HL-60 (cell line): ENCODE measurements around the gene SCD.

Experiments
- DNase-seq, 2 experiments: peaks; one replicate each; pipeline ENCODE4 v3.0.0-alpha.2; 2010 to 2020; ENCODE audit warnings: low read depth in 1 of 2, low spot score in 1 of 2
- H3K27ac ChIP-seq: fragments of 250-450 bp; sonication (Bioruptor Pico); replicated peaks from 2 replicates; pipeline ENCODE4 v1.5.1; 2020; ENCODE audit warnings: mild to moderate bottlenecking, moderate library complexity
- H3K27me3 ChIP-seq: fragments of 250-450 bp; sonication (Bioruptor Pico); 2 replicates; pipeline ENCODE4 v1.5.1; 2021; ENCODE audit warnings: mild to moderate bottlenecking, moderate library complexity; ENCODE audit not compliant: insufficient read depth, poor library complexity, severe bottlenecking
- H3K4me3 ChIP-seq: replicated peaks from 2 replicates; pipeline ENCODE4 v1.5.1; 2011; ENCODE audit warnings: mild to moderate bottlenecking, control low read depth, low read length; ENCODE audit not compliant: insufficient read depth
- GABPA ChIP-seq: IDR thresholded peaks from 2 replicates; pipeline ENCODE4 v1.6.1; 2012; ENCODE audit warnings: low read depth
- POLR2AphosphoS5 ChIP-seq: IDR thresholded peaks from 2 replicates; pipeline ENCODE4 v1.6.1; 2012; ENCODE audit warnings: low read depth
- SPI1 ChIP-seq: IDR thresholded peaks from 2 replicates; pipeline ENCODE4 v1.6.1; 2012; ENCODE audit warnings: low read depth, mild to moderate bottlenecking, borderline replicate concordance
- TF ChIP-seq, protein P1 (sequence below): IDR thresholded peaks from one replicate; pipeline ENCODE4 v1.5.1; 2011; ENCODE audit warnings: low read length, control low read depth, inconsistent platforms; ENCODE audit not compliant: insufficient read depth
- TF ChIP-seq, protein P2 (sequence below): IDR thresholded peaks from 2 replicates; pipeline ENCODE4 v1.6.1; 2012; ENCODE audit warnings: low read depth; ENCODE audit not compliant: insufficient replicate concordance

Gene SCD

DNA sequence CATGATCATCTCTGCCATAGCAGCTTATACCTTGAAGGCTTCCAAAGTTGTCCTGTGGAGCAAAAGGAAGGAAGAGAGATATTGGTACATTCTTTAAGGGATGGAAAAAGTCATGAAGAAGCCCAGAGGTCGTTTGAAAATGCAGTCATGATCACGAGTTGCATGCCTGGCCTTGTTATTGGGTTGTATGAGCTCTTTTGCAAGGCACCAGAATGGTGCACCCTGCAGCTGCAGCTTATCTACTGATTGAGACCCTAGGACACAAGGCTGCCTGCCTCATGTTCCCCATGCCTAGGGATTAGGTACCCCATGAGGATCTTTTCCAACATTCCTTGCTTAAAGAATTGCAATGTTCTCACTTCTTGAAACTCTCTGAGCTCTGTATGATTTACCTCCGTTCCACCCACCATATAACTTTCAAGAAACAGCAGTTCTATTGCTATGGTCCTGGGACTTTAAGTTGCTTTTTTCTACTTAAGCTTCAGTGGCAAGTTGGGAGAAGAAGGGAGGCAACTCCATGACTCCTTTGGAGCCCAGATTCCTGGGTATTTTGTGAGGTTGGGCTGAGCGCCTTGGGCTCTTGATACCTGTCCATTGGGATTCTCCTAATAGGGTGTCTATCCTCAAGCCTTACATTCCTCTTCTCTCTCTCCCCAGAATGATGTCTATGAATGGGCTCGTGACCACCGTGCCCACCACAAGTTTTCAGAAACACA, 6.9 kb downstream of the SCD start:
- Histone ChIP-seq H3K27ac (no peak overlapping the region), H3K4me3 (no peak overlapping the region), H3K27me3 (no peaks in the 10 kb centered on the region)
- no peak for TF ChIP-seq SPI1
- TF ChIP-seq, protein P1, sequence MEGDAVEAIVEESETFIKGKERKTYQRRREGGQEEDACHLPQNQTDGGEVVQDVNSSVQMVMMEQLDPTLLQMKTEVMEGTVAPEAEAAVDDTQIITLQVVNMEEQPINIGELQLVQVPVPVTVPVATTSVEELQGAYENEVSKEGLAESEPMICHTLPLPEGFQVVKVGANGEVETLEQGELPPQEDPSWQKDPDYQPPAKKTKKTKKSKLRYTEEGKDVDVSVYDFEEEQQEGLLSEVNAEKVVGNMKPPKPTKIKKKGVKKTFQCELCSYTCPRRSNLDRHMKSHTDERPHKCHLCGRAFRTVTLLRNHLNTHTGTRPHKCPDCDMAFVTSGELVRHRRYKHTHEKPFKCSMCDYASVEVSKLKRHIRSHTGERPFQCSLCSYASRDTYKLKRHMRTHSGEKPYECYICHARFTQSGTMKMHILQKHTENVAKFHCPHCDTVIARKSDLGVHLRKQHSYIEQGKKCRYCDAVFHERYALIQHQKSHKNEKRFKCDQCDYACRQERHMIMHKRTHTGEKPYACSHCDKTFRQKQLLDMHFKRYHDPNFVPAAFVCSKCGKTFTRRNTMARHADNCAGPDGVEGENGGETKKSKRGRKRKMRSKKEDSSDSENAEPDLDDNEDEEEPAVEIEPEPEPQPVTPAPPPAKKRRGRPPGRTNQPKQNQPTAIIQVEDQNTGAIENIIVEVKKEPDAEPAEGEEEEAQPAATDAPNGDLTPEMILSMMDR: no peak
- no peak for TF ChIP-seq GABPA
- TF ChIP-seq, protein P2, sequence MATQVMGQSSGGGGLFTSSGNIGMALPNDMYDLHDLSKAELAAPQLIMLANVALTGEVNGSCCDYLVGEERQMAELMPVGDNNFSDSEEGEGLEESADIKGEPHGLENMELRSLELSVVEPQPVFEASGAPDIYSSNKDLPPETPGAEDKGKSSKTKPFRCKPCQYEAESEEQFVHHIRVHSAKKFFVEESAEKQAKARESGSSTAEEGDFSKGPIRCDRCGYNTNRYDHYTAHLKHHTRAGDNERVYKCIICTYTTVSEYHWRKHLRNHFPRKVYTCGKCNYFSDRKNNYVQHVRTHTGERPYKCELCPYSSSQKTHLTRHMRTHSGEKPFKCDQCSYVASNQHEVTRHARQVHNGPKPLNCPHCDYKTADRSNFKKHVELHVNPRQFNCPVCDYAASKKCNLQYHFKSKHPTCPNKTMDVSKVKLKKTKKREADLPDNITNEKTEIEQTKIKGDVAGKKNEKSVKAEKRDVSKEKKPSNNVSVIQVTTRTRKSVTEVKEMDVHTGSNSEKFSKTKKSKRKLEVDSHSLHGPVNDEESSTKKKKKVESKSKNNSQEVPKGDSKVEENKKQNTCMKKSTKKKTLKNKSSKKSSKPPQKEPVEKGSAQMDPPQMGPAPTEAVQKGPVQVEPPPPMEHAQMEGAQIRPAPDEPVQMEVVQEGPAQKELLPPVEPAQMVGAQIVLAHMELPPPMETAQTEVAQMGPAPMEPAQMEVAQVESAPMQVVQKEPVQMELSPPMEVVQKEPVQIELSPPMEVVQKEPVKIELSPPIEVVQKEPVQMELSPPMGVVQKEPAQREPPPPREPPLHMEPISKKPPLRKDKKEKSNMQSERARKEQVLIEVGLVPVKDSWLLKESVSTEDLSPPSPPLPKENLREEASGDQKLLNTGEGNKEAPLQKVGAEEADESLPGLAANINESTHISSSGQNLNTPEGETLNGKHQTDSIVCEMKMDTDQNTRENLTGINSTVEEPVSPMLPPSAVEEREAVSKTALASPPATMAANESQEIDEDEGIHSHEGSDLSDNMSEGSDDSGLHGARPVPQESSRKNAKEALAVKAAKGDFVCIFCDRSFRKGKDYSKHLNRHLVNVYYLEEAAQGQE: no peak
- TF ChIP-seq POLR2AphosphoS5: no peak
- DNase-seq: no peak

DNA sequence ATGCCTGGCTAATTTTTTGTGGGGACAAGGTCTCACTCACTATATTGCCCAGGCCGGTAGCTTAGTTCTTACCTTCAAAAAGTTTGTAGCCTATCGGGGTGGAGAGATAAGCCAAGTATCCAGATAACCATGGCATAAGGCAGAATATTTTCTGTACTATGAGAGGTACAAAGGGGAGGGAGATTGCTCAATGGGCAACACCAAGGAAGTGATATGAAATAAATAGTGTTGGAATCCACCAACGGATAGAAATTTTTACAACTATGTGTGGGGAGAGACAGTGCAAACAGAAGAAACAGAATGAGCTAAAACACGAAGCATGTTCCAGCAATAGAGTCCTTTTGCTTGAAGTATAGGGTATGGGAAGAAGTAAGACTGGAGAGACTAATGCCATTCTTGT, 8.1 kb downstream of the SCD start:
- no peak for DNase-seq
- TF ChIP-seq SPI1 (no peak), GABPA (no peak)
- TF ChIP-seq, protein P2: no peak
- TF ChIP-seq, protein P1: no peak
- Histone ChIP-seq H3K27ac (no peak overlapping the region), H3K27me3 (no peaks in the 10 kb centered on the region), H3K4me3 (no peak overlapping the region)

DNA sequence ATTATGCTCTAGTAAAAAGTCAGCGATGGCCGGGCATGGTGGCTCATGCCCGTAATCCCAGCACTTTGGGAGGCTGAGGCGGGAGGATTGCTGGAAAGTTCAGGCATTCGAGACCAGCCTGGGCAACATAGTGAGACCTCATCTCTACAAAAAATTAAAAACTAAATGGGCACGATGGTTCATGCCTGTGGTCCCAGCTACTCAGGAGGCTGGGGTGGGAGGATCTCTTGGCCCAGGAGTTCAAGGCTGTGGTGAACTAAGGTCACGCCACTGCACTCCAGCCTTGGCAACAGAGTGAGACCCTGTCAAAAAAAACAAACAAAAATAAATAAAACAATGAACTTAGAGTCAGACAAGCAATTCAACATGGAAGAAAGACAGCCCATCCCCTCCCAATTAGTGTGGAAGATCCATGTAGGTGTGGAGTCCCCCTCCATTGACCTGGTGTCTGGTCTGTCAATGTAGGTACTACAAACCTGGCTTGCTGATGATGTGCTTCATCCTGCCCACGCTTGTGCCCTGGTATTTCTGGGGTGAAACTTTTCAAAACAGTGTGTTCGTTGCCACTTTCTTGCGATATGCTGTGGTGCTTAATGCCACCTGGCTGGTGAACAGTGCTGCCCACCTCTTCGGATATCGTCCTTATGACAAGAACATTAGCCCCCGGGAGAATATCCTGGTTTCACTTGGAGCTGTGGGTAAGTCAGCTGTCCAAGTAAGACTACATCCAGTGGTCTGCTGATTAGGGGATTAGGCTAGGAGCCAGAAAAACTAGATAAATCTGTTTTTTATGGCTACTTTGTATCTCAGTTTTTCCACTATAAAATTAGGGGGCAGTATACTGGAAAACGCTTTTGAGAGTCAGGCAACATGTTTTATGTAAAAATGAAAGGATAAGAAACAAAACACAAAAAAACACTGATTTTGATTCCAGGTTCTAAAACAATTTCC, 9.3 kb downstream of the SCD start:
- TF ChIP-seq SPI1 (no peak), POLR2AphosphoS5 (no peak), GABPA (no peak)
- TF ChIP-seq, protein P2: no peak
- TF ChIP-seq, protein P1: no peak
- Histone ChIP-seq H3K27ac (no peak overlapping the region), H3K27me3 (no peaks in the 10 kb centered on the region), H3K4me3 (no peak overlapping the region)
- DNase-seq: no peak
